ENCODE results near the gene ZNF280C.

- TF ChIP-seq CTCF (IDR thresholded peaks at IDR 0.05; ENCODE audit: low read depth, low read length, missing input control) (no peak), EGR1 (IDR thresholded peaks at IDR 0.05; ENCODE audit: low read depth in 2 of 2) (no peak), JUND (IDR thresholded peaks at IDR 0.05) (no peak), ZBTB33 (IDR thresholded peaks at IDR 0.05) (no peak), SP1 (IDR thresholded peaks at IDR 0.05) (no peak), GABPA (IDR thresholded peaks at IDR 0.05 in 1 of 2, conservative IDR thresholded peaks at IDR 0.05 in 1 of 2) (no peak), RAD21 (IDR thresholded peaks at IDR 0.05) (no peak), TAF1 (conservative IDR thresholded peaks at IDR 0.05) (no peak), REST (IDR thresholded peaks at IDR 0.05) (no peak), MAX (IDR thresholded peaks at IDR 0.05) (no peak), RXRA (IDR thresholded peaks at IDR 0.05) (no peak), YY1 (IDR thresholded peaks at IDR 0.05) (no peak)
Observed at GRCh38 chrX:130247996-130248395, 20.7 kb downstream of the ZNF280C start.

Measured in liver (tissue), 3 donors.